LNCAP (cell line): ENCODE results near the gene BEAN1.

ENCODE experiments used
- CTCF ChIP-seq: fragments of 450-650 bp; IDR thresholded peaks from 2 replicates; pipeline ENCODE4 v1.5.1; 2017; ENCODE audit warnings: mild to moderate bottlenecking

BEAN1 gene

GRCh38 chr16:66508248-66508913 is 81.3 kb downstream of the BEAN1 start:
- no peak for TF ChIP-seq CTCF

- no peak for TF ChIP-seq CTCF
Observed at GRCh38 chr16:66508914-66509496, 81.9 kb downstream of the BEAN1 start.

GRCh38 chr16:66509576-66509975 is 82.5 kb downstream of the BEAN1 start:
- TF ChIP-seq CTCF: no peak

- TF ChIP-seq CTCF: no peak
Observed at GRCh38 chr16:66510298-66510697, 83.2 kb downstream of the BEAN1 start.

GRCh38 chr16:66510711-66511601 is 83.9 kb downstream of the BEAN1 start:
- no peak for TF ChIP-seq CTCF

- TF ChIP-seq CTCF: no peak
Observed at GRCh38 chr16:66511602-66512271, 84.6 kb downstream of the BEAN1 start.
